Karpas-422 (cell line): Measurements from ENCODE around the gene KLK1. TPM values are rescaled to one million over a fixed set of nuclear protein-coding genes. Genes with fewer than 3 reads are reported as not detected.

Source experiments
- DNase-seq: peaks from one replicate; pipeline ENCODE4 v3.0.0-alpha.2; 2015
- H2AFZ ChIP-seq: fragments of 200-600 bp; sonication (generic); 2 replicates; pipeline ENCODE4 v1.6.1; 2014; ENCODE audit warnings: antibody characterized with exemption, low read length, mixed read lengths
- H3K27ac ChIP-seq: fragments of 200-600 bp; sonication (generic); 2 replicates; pipeline ENCODE4 v1.5.1; 2014; ENCODE audit warnings: mild to moderate bottlenecking, low read length, moderate library complexity
- H3K27me3 ChIP-seq: fragments of 200-600 bp; sonication (generic); 2 replicates; pipeline ENCODE4 v1.6.1; 2014; ENCODE audit warnings: low read length, mixed read lengths
- H3K36me3 ChIP-seq: fragments of 200-600 bp; sonication (generic); 2 replicates; pipeline ENCODE4 v1.6.1; 2014; ENCODE audit warnings: low read length, mixed read lengths; ENCODE audit not compliant: insufficient read depth
- H3K4me1 ChIP-seq: fragments of 200-600 bp; sonication (generic); 2 replicates; pipeline ENCODE4 v1.6.1; 2014; ENCODE audit warnings: mild to moderate bottlenecking, low read length, mixed read lengths
- H3K4me2 ChIP-seq: fragments of 200-600 bp; sonication (generic); 2 replicates; pipeline ENCODE4 v1.6.1; 2014; ENCODE audit warnings: low read length, low read depth, mild to moderate bottlenecking; ENCODE audit not compliant: poor library complexity, severe bottlenecking
- H3K4me3 ChIP-seq: fragments of 200-600 bp; sonication (generic); 2 replicates; pipeline ENCODE4 v1.5.1; 2014; ENCODE audit warnings: mild to moderate bottlenecking, antibody characterized with exemption, low read length, mixed read lengths
- H3K79me2 ChIP-seq: fragments of 200-600 bp; sonication (generic); 2 replicates; pipeline ENCODE4 v1.6.1; 2014; ENCODE audit warnings: mild to moderate bottlenecking, low read length, mixed read lengths
- H3K9ac ChIP-seq: fragments of 200-600 bp; sonication (generic); 2 replicates; pipeline ENCODE4 v1.6.0; 2014; ENCODE audit warnings: low read length
- H3K9me2 ChIP-seq: fragments of 200-600 bp; sonication (generic), shearing (Covaris generic); replicated peaks from 2 replicates; pipeline ENCODE4 v1.6.0; 2014; ENCODE audit warnings: mild to moderate bottlenecking, low read length, moderate library complexity; ENCODE audit not compliant: insufficient read depth
- H3K9me3 ChIP-seq: fragments of 300-700, 200-600 bp; sonication (generic); 2 replicates; pipeline ENCODE4 v1.6.1; 2014; ENCODE audit warnings: low read length, mixed read lengths
- H4K20me1 ChIP-seq: fragments of 200-600 bp; sonication (generic); 2 replicates; pipeline ENCODE4 v1.6.1; 2014; ENCODE audit warnings: mild to moderate bottlenecking, antibody characterized with exemption, low read length, low read depth; ENCODE audit not compliant: insufficient read depth
- total RNA-seq: library from RNA; depleted of rRNA; stranded (reverse); fragments of >200 nt; shearing (Covaris generic); gene quantifications from 2 replicates; pipeline ENCODE4 v1.2.3, GENCODE V29; 2014; ENCODE audit warnings: low replicate concordance; rRNA removed

KLK1 gene
- total RNA-seq, result not detected in 2 replicates

DNA sequence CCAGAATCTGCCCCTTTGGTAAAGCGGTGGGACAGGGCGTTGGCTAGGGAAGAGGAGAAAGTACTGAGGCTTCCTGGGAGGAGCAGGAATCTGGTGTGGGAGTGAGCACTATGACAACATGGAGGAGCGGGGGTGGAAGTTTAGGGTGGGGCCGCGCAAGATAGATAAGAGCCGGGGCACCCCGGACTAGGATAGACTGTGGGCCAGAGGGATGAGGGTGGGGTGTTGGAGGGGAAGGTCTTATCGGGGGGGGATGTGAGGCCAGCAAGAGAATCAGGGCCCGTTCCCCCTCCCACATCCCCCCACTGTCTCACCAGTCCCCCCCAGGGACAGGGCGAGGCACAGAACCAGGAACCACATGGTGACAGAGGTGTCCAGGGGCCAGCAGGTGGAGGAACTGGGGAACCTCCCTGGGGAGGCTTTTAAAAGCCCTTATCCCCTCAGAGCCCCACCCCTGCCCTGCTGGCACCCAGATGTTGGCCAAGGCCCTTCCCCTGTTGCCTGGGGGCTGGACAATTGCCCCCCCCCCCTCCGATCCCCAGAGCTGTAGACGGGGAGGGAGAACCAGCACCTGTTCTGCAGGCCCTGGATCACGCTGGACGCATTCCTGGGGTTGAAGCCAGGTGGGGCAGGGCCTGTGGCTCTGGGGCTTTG lies at the start of gene KLK1:
KLK1 (minus strand) TSS at position 399 of the 654 bp plus-strand sequence; CDS start at position 360, 39 bp downstream.
- Histone ChIP-seq H3K36me3 (no peaks in the 10 kb centered on the region), H3K79me2 (no peaks in the 10 kb centered on the region), H2AFZ (no peak within 1 kb of the TSS), H3K4me2 (no peak within 1 kb of the TSS), H3K27me3 (no peaks in the 10 kb centered on the region), H3K4me3 (no peak within 1 kb of the TSS), H4K20me1 (no peaks in the 10 kb centered on the region), H3K4me1 (peaks cover 20% of the 10 kb centered on the region), H3K9ac (no peak within 1 kb of the TSS), H3K9me2 (no peaks in the 10 kb centered on the region), H3K9me3 (no peaks in the 10 kb centered on the region), H3K27ac (no peak within 1 kb of the TSS)
- DNase-seq, result no peak

DNA sequence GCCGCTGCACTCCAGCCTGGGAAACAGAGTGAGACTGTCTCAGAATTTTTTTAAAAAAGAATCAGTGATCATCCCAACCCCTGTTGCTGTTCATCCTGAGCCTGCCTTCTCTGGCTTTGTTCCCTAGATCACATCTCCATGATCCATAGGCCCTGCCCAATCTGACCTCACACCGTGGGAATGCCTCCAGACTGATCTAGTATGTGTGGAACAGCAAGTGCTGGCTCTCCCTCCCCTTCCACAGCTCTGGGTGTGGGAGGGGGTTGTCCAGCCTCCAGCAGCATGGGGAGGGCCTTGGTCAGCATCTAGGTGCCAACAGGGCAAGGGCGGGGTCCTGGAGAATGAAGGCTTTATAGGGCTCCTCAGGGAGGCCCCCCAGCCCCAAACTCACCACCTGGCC lies 49.5 kb upstream of the KLK1 start, which contains the start of gene KLK2:
KLK2 (plus strand) TSS at position 384 of the 400 bp plus-strand sequence. CDS start 35 bp downstream, outside the sequence.
- no peaks in the 10 kb centered on the region for H3K9me3 ChIP-seq
- no peak within 1 kb of the TSS for H3K9ac ChIP-seq
- H3K4me1 ChIP-seq, result no peaks in the 10 kb centered on the region
- H3K4me3 ChIP-seq, result no peak within 1 kb of the TSS
- H3K79me2 ChIP-seq, result no peaks in the 10 kb centered on the region
- no peak for DNase-seq
- no peaks in the 10 kb centered on the region for H4K20me1 ChIP-seq
- H3K27ac ChIP-seq, result no peak within 1 kb of the TSS
- no peaks in the 10 kb centered on the region for H3K9me2 ChIP-seq
- no peak within 1 kb of the TSS for H3K4me2 ChIP-seq
- no peak within 1 kb of the TSS for H2AFZ ChIP-seq
- H3K36me3 ChIP-seq, result no peaks in the 10 kb centered on the region
- no peaks in the 10 kb centered on the region for H3K27me3 ChIP-seq

DNA sequence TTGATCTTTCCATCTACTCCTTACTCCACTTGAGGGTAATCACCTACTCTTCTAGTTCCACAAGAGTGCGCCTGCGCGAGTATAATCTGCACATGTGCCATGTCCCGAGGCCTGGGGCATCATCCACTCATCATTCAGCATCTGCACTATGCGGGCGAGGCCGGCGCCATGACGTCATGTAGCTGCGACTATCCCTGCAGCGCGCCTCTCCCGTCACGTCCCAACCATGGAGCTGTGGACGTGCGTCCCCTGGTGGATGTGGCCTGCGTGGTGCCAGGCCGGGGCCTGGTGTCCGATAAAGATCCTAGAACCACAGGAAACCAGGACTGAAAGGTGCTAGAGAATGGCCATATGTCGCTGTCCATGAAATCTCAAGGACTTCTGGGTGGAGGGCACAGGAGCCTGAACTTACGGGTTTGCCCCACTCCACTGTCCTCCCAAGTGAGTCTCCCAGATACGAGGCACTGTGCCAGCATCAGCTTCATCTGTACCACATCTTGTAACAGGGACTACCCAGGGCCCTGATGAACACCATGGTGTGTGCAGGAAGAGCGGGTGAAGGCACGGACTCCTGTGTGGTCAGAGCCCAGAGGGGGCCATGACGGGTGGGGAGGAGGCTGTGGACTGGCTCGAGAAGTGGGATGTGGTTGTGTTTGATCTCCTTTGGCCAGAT lies 47.0 kb upstream of the KLK1 start:
- H3K79me2 ChIP-seq, result no peaks in the 10 kb centered on the region
- H2AFZ ChIP-seq, result no peak overlapping the region
- H3K4me2 ChIP-seq, result no peak overlapping the region
- DNase-seq, result no peak
- no peaks in the 10 kb centered on the region for H4K20me1 ChIP-seq
- no peaks in the 10 kb centered on the region for H3K36me3 ChIP-seq
- no peaks in the 10 kb centered on the region for H3K4me1 ChIP-seq
- H3K27ac ChIP-seq, result no peak overlapping the region
- no peaks in the 10 kb centered on the region for H3K9me3 ChIP-seq
- no peak overlapping the region for H3K9ac ChIP-seq
- no peak overlapping the region for H3K4me3 ChIP-seq
- no peaks in the 10 kb centered on the region for H3K9me2 ChIP-seq
- H3K27me3 ChIP-seq, result no peaks in the 10 kb centered on the region

DNA sequence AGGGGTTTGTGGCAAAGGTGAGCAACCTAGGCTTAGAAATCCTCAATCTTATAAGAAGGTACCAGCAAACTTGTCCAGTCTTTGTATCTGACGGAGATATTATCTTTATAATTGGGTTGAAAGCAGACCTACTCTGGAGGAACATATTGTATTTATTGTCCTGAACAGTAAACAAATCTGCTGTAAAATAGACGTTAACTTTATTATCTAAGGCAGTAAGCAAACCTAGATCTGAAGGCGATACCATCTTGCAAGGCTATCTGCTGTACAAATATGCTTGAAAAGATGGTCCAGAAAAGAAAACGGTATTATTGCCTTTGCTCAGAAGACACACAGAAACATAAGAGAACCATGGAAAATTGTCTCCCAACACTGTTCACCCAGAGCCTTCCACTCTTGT lies 45.9 kb upstream of the KLK1 start:
- H3K4me1 ChIP-seq, result no peaks in the 10 kb centered on the region
- H2AFZ ChIP-seq, result no peak overlapping the region
- no peaks in the 10 kb centered on the region for H3K79me2 ChIP-seq

DNA sequence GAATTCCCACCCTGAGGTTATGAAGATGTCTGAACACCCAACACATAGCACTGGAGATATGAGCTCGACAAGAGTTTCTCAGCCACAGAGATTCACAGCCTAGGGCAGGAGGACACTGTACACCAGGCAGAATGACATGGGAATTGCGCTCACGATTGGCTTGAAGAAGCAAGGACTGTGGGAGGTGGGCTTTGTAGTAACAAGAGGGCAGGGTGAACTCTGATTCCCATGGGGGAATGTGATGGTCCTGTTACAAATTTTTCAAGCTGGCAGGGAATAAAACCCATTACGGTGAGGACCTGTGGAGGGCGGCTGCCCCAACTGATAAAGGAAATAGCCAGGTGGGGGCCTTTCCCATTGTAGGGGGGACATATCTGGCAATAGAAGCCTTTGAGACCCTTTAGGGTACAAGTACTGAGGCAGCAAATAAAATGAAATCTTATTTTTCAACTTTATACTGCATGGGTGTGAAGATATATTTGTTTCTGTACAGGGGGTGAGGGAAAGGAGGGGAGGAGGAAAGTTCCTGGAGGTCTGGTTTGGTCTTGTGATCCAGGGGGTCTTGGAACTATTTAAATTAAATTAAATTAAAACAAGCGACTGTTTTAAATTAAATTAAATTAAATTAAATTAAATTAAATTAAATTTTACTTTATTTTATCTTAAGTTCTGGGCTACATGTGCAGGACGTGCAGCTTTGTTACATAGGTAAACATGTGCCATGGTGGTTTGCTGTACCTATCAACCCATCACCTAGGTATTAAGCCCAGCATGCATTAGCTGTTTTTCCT lies 38.1 kb upstream of the KLK1 start:
- Histone ChIP-seq H2AFZ (no peak overlapping the region), H3K4me3 (no peak overlapping the region), H3K9me3 (no peaks in the 10 kb centered on the region), H3K27me3 (no peaks in the 10 kb centered on the region), H3K36me3 (no peaks in the 10 kb centered on the region), H3K9me2 (no peaks in the 10 kb centered on the region), H4K20me1 (no peaks in the 10 kb centered on the region), H3K4me2 (no peak overlapping the region), H3K9ac (no peak overlapping the region), H3K4me1 (no peaks in the 10 kb centered on the region), H3K79me2 (no peaks in the 10 kb centered on the region), H3K27ac (no peak overlapping the region)
- DNase-seq, result no peak

More for the DNA sequence above, 45.9 kb upstream of the KLK1 start:
- Histone ChIP-seq H3K9ac (no peak overlapping the region), H3K36me3 (no peaks in the 10 kb centered on the region), H3K9me2 (no peaks in the 10 kb centered on the region), H3K27me3 (no peaks in the 10 kb centered on the region), H3K9me3 (no peaks in the 10 kb centered on the region), H3K4me2 (no peak overlapping the region), H4K20me1 (no peaks in the 10 kb centered on the region), H3K27ac (no peak overlapping the region), H3K4me3 (no peak overlapping the region)
- no peak for DNase-seq

DNA sequence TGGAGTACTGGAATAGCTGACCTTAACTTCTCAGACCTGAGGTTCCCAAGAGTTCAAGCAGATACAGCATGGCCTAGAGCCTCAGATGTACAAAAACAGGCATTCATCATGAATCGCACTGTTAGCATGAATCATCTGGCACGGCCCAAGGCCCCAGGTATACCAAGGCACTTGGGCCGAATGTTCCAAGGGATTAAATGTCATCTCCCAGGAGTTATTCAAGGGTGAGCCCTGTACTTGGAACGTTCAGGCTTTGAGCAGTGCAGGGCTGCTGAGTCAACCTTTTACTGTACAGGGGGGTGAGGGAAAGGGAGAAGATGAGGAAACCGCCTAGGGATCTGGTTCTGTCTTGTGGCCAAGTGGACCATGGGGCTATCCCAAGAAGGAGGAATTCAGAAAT lies 37.4 kb upstream of the KLK1 start:
- no peak overlapping the region for H2AFZ ChIP-seq
- H3K9me2 ChIP-seq, result no peaks in the 10 kb centered on the region
- DNase-seq, result no peak
- H3K9me3 ChIP-seq, result no peaks in the 10 kb centered on the region
- no peak overlapping the region for H3K4me3 ChIP-seq
- no peaks in the 10 kb centered on the region for H3K36me3 ChIP-seq
- H3K27me3 ChIP-seq, result no peaks in the 10 kb centered on the region
- H3K9ac ChIP-seq, result no peak overlapping the region
- no peak overlapping the region for H3K4me2 ChIP-seq
- no peaks in the 10 kb centered on the region for H3K79me2 ChIP-seq
- no peak overlapping the region for H3K27ac ChIP-seq
- H4K20me1 ChIP-seq, result no peaks in the 10 kb centered on the region
- no peaks in the 10 kb centered on the region for H3K4me1 ChIP-seq

DNA sequence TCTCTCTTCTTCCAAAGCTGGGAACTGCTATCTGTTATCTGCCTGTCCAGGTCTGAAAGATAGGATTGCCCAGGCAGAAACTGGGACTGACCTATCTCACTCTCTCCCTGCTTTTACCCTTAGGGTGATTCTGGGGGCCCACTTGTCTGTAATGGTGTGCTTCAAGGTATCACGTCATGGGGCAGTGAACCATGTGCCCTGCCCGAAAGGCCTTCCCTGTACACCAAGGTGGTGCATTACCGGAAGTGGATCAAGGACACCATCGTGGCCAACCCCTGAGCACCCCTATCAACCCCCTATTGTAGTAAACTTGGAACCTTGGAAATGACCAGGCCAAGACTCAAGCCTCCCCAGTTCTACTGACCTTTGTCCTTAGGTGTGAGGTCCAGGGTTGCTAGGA lies 36.3 kb upstream of the KLK1 start:
- no peak overlapping the region for H3K27ac ChIP-seq
- no peaks in the 10 kb centered on the region for H3K9me3 ChIP-seq
- H3K4me3 ChIP-seq, result no peak overlapping the region
- no peaks in the 10 kb centered on the region for H3K36me3 ChIP-seq
- H3K9me2 ChIP-seq, result no peaks in the 10 kb centered on the region
- H3K4me2 ChIP-seq, result no peak overlapping the region
- H3K4me1 ChIP-seq, result no peaks in the 10 kb centered on the region
- no peaks in the 10 kb centered on the region for H4K20me1 ChIP-seq
- H3K9ac ChIP-seq, result no peak overlapping the region
- H3K79me2 ChIP-seq, result no peaks in the 10 kb centered on the region
- DNase-seq, result no peak
- no peak overlapping the region for H2AFZ ChIP-seq
- no peaks in the 10 kb centered on the region for H3K27me3 ChIP-seq

DNA sequence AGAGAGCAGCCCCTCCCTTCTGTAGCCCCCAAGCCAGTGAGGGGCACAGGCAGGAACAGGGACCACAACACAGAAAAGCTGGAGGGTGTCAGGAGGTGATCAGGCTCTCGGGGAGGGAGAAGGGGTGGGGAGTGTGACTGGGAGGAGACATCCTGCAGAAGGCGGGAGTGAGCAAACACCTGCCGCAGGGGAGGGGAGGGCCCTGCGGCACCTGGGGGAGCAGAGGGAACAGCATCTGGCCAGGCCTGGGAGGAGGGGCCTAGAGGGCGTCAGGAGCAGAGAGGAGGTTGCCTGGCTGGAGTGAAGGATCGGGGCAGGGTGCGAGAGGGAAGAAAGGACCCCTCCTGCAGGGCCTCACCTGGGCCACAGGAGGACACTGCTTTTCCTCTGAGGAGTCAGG lies 35.3 kb upstream of the KLK1 start:
- no peak overlapping the region for H3K9ac ChIP-seq

More for the DNA sequence above, 35.3 kb upstream of the KLK1 start:
- no peak overlapping the region for H2AFZ ChIP-seq
- no peaks in the 10 kb centered on the region for H3K36me3 ChIP-seq
- no peak for DNase-seq
- no peaks in the 10 kb centered on the region for H4K20me1 ChIP-seq
- H3K4me1 ChIP-seq, result no peaks in the 10 kb centered on the region
- H3K9me3 ChIP-seq, result no peaks in the 10 kb centered on the region
- H3K27ac ChIP-seq, result no peak overlapping the region
- no peaks in the 10 kb centered on the region for H3K9me2 ChIP-seq
- H3K27me3 ChIP-seq, result no peaks in the 10 kb centered on the region
- H3K4me3 ChIP-seq, result no peak overlapping the region
- H3K79me2 ChIP-seq, result no peaks in the 10 kb centered on the region
- H3K4me2 ChIP-seq, result no peak overlapping the region
